ENCODE measurements around the gene CDK5RAP3.

DNA sequence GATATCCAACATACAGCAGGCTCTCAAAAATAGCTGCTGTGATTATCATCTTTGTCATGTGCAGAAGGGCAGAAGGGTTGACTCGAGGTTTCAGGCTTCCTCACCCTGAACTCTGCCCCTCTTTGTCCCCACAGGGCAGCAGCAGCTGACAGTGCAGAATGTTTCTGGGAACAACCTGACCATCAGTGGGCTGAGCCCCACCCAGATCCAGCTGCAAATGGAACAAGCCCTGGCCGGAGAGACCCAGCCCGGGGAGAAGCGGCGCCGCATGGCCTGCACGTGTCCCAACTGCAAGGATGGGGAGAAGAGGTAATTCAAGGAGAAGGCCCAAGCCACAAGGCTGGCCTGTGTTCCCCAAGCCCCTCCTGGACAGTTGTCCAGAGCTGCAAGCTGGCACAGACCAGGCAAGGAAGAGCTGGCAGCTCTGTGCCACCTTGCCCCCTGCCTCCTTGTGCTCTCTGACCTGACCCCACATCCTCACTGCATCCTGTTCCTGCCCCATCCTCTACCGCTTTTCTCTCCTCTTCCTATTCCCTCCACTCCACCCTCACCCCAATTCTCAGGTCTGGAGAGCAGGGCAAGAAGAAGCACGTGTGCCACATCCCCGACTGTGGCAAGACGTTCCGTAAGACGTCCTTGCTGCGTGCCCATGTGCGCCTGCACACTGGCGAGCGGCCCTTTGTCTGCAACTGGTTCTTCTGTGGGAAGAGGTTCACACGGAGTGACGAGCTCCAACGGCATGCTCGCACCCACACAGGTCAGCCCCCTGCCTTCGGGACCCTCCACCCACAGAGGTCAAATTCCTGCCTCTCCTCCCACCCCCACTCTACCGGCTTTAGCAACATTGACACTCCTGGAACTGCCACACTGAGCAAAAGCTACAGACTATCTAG is 45.9 kb upstream of the CDK5RAP3 start:
- TF ChIP-seq STAT1 (IDR thresholded peaks at IDR 0.05; ENCODE audit: unreplicated experiment) (no peak), CREB1 (CRISPR knock-in tag; IDR thresholded peaks at IDR 0.05; ENCODE audit: low read depth) (no peak), EZH2 (IDR thresholded peaks at IDR 0.05; ENCODE audit: low read depth, unreplicated experiment) (no peak), EZH2phosphoT487 (IDR thresholded peaks at IDR 0.05; ENCODE audit: unreplicated experiment) (no peak), POLR2AphosphoS5 (IDR thresholded peaks at IDR 0.05; ENCODE audit: low read depth) (no peak), NANOG (IDR thresholded peaks at IDR 0.05; ENCODE audit: borderline replicate concordance) (no peak), JUNB (IDR thresholded peaks at IDR 0.05; ENCODE audit: unreplicated experiment) (no peak)
- TF ChIP-seq, protein P1, sequence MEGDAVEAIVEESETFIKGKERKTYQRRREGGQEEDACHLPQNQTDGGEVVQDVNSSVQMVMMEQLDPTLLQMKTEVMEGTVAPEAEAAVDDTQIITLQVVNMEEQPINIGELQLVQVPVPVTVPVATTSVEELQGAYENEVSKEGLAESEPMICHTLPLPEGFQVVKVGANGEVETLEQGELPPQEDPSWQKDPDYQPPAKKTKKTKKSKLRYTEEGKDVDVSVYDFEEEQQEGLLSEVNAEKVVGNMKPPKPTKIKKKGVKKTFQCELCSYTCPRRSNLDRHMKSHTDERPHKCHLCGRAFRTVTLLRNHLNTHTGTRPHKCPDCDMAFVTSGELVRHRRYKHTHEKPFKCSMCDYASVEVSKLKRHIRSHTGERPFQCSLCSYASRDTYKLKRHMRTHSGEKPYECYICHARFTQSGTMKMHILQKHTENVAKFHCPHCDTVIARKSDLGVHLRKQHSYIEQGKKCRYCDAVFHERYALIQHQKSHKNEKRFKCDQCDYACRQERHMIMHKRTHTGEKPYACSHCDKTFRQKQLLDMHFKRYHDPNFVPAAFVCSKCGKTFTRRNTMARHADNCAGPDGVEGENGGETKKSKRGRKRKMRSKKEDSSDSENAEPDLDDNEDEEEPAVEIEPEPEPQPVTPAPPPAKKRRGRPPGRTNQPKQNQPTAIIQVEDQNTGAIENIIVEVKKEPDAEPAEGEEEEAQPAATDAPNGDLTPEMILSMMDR (conservative IDR thresholded peaks at IDR 0.05; ENCODE audit: low read depth in 2 of 2) = no peak
- TF ChIP-seq, protein P2, sequence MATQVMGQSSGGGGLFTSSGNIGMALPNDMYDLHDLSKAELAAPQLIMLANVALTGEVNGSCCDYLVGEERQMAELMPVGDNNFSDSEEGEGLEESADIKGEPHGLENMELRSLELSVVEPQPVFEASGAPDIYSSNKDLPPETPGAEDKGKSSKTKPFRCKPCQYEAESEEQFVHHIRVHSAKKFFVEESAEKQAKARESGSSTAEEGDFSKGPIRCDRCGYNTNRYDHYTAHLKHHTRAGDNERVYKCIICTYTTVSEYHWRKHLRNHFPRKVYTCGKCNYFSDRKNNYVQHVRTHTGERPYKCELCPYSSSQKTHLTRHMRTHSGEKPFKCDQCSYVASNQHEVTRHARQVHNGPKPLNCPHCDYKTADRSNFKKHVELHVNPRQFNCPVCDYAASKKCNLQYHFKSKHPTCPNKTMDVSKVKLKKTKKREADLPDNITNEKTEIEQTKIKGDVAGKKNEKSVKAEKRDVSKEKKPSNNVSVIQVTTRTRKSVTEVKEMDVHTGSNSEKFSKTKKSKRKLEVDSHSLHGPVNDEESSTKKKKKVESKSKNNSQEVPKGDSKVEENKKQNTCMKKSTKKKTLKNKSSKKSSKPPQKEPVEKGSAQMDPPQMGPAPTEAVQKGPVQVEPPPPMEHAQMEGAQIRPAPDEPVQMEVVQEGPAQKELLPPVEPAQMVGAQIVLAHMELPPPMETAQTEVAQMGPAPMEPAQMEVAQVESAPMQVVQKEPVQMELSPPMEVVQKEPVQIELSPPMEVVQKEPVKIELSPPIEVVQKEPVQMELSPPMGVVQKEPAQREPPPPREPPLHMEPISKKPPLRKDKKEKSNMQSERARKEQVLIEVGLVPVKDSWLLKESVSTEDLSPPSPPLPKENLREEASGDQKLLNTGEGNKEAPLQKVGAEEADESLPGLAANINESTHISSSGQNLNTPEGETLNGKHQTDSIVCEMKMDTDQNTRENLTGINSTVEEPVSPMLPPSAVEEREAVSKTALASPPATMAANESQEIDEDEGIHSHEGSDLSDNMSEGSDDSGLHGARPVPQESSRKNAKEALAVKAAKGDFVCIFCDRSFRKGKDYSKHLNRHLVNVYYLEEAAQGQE (IDR thresholded peaks at IDR 0.05; ENCODE audit: unreplicated experiment) = no peak
- TF ChIP-seq, protein P3, sequence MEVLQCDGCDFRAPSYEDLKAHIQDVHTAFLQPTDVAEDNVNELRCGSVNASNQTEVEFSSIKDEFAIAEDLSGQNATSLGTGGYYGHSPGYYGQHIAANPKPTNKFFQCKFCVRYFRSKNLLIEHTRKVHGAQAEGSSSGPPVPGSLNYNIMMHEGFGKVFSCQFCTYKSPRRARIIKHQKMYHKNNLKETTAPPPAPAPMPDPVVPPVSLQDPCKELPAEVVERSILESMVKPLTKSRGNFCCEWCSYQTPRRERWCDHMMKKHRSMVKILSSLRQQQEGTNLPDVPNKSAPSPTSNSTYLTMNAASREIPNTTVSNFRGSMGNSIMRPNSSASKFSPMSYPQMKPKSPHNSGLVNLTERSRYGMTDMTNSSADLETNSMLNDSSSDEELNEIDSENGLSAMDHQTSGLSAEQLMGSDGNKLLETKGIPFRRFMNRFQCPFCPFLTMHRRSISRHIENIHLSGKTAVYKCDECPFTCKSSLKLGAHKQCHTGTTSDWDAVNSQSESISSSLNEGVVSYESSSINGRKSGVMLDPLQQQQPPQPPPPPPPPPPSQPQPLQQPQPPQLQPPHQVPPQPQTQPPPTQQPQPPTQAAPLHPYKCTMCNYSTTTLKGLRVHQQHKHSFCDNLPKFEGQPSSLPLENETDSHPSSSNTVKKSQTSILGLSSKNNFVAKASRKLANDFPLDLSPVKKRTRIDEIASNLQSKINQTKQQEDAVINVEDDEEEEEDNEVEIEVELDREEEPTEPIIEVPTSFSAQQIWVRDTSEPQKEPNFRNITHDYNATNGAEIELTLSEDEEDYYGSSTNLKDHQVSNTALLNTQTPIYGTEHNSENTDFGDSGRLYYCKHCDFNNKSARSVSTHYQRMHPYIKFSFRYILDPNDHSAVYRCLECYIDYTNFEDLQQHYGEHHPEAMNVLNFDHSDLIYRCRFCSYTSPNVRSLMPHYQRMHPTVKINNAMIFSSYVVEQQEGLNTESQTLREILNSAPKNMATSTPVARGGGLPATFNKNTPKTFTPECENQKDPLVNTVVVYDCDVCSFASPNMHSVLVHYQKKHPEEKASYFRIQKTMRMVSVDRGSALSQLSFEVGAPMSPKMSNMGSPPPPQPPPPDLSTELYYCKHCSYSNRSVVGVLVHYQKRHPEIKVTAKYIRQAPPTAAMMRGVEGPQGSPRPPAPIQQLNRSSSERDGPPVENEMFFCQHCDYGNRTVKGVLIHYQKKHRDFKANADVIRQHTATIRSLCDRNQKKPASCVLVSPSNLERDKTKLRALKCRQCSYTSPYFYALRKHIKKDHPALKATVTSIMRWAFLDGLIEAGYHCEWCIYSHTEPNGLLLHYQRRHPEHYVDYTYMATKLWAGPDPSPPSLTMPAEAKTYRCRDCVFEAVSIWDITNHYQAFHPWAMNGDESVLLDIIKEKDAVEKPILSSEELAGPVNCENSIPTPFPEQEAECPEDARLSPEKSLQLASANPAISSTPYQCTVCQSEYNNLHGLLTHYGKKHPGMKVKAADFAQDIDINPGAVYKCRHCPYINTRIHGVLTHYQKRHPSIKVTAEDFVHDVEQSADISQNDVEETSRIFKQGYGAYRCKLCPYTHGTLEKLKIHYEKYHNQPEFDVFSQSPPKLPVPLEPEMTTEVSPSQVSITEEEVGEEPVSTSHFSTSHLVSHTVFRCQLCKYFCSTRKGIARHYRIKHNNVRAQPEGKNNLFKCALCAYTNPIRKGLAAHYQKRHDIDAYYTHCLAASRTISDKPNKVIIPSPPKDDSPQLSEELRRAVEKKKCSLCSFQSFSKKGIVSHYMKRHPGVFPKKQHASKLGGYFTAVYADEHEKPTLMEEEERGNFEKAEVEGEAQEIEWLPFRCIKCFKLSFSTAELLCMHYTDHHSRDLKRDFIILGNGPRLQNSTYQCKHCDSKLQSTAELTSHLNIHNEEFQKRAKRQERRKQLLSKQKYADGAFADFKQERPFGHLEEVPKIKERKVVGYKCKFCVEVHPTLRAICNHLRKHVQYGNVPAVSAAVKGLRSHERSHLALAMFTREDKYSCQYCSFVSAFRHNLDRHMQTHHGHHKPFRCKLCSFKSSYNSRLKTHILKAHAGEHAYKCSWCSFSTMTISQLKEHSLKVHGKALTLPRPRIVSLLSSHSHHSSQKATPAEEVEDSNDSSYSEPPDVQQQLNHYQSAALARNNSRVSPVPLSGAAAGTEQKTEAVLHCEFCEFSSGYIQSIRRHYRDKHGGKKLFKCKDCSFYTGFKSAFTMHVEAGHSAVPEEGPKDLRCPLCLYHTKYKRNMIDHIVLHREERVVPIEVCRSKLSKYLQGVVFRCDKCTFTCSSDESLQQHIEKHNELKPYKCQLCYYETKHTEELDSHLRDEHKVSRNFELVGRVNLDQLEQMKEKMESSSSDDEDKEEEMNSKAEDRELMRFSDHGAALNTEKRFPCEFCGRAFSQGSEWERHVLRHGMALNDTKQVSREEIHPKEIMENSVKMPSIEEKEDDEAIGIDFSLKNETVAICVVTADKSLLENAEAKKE (CRISPR knock-in tag; IDR thresholded peaks at IDR 0.05) = no peak
